Type B pancreatic cell (in vitro differentiated cells): ENCODE data around the gene ZNF33A. TPM values are rescaled to one million over a fixed set of nuclear protein-coding genes. Genes with fewer than 3 reads are reported as not detected.

Experiments used
- DNase-seq: peaks from one replicate; pipeline ENCODE4 v3.0.0; 2021; ENCODE audit warnings: mixed read lengths; ENCODE audit not compliant: unreplicated experiment; ENCODE audit errors: extremely low spot score
- H3K27ac Mint-ChIP-seq: 2 replicates; pipeline ENCODE4 v1.8.0; 2021; ENCODE audit warnings: mild to moderate bottlenecking, mixed read lengths
- H3K27me3 Mint-ChIP-seq: 2 replicates; pipeline ENCODE4 v1.8.0; 2021; ENCODE audit warnings: mixed read lengths
- H3K36me3 Mint-ChIP-seq: 2 replicates; pipeline ENCODE4 v1.8.0; 2021; ENCODE audit warnings: mixed read lengths
- H3K4me1 Mint-ChIP-seq: one replicate; pipeline ENCODE4 v1.8.0; 2021; ENCODE audit warnings: mixed read lengths; ENCODE audit not compliant: unreplicated experiment
- H3K4me3 Mint-ChIP-seq: 2 replicates; pipeline ENCODE4 v1.8.0; 2021; ENCODE audit warnings: mild to moderate bottlenecking, mixed read lengths
- H3K9me3 Mint-ChIP-seq: 2 replicates; pipeline ENCODE4 v1.8.0; 2021; ENCODE audit warnings: mixed read lengths
- CTCF ChIP-seq: fragments of 200-600 bp; sonication (generic); conservative IDR thresholded peaks from 2 replicates; pipeline ENCODE4 v1.5.0; 2021; ENCODE audit warnings: antibody characterized with exemption, mild to moderate bottlenecking
- total RNA-seq: library from RNA; stranded (reverse); gene quantifications from 2 replicates; pipeline ENCODE4 v1.2.1, GENCODE V29; 2021; ENCODE audit warnings: low replicate concordance

Gene ZNF33A
- total RNA-seq, 1 donor from 2014 or later = 32.2 TPM

- no peak overlapping the region for H3K4me3 Mint-ChIP-seq
These were observed 17.5 kb downstream of the ZNF33A start for GRCh38 chr10:38027986-38028385.

DNA sequence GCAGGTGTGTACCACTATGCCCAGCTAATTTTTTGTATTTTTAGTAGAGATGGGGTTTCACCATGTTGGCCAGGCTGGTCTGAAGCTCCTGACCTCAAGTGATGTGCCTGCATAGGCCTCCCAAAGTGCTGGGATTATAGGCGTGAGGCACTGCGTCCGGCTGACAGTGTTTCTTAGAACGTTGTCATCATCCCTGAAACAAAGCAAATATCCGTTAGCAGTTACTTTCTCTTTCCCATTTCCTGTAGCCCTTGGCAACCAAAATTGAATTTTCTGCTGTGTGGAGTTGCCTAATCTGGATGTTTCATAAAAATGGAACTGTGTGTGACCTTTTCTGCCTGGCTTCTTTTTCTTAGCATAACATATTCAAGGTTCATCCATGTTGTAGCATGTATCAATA lies 22.4 kb downstream of the ZNF33A start:
- Mint-ChIP-seq H3K4me3 (no peak overlapping the region), H3K27ac (no peak overlapping the region), H3K36me3 (peaks cover 63% of the 10 kb centered on the region), H3K9me3 (peaks cover 6% of the 10 kb centered on the region), H3K4me1 (no peaks in the 10 kb centered on the region), H3K27me3 (no peaks in the 10 kb centered on the region)
- TF ChIP-seq CTCF = no peak
- DNase-seq = no peak

More at GRCh38 chr10:38027986-38028385, 17.5 kb downstream of the ZNF33A start:
- no peak overlapping the region for H3K27ac Mint-ChIP-seq
- H3K36me3 Mint-ChIP-seq = peaks cover 59% of the 10 kb centered on the region
- no peak for TF ChIP-seq CTCF
- peaks cover 3% of the 10 kb centered on the region for H3K9me3 Mint-ChIP-seq
- no peak for DNase-seq
- H3K4me1 Mint-ChIP-seq = no peaks in the 10 kb centered on the region
- no peaks in the 10 kb centered on the region for H3K27me3 Mint-ChIP-seq

DNA sequence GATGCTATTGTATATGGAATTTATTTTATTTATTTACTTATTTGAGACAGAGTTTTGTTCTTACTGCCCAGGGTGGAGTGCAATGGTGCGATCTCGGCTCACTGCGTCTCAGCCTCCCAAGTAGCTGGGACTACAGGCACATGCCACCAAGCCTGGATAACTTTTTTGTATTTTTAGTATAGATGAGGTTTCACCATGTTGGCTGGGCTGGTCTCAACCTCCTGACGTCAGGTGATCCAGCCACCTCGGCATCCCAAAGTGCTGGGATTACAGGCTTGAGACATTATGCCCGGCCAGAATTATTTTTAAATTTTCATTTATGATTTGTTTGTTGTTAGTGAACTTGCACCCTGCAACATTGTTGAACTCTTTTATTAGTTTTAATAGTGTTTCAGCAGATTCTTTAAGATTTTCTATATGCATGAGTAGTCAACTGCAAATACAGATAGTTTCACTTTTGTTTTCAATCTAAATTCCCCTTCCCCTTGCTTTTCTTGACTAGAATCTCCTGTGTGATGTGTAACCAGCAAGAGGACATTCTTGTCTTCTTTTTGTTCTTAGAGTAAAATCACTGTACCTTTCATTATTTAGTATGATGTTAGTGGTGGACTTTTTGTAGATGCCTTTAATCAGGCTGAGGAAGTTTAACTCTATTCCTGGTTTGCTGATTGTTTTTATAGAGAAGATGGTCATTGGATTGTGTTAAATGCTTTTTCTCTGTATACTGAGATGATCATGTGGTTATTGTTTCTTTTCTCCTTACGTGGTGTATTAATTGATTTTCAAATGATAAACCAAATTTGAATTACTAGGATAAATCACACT lies 27.8 kb downstream of the ZNF33A start:
- H3K4me1 Mint-ChIP-seq = no peaks in the 10 kb centered on the region
- H3K27ac Mint-ChIP-seq = no peak overlapping the region

DNA sequence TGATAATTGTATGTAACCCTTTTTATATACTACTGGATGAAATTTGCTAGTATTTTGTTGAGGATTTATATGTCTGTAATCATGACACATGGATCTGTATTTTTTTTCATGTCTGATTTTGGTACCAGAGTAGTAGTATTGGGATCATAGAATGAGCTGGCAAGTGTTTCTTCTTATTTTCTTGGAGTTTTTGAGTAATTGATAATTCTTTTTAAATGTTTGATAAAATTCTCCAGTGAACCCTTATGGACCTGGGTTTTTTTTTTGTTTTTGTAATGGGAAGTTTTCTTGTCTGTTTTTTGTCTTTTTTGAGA lies 28.4 kb downstream of the ZNF33A start:
- H3K4me1 Mint-ChIP-seq = no peaks in the 10 kb centered on the region
- peaks cover 65% of the 10 kb centered on the region for H3K36me3 Mint-ChIP-seq

More for the DNA sequence above, 27.8 kb downstream of the ZNF33A start:
- Mint-ChIP-seq H3K27me3 (no peaks in the 10 kb centered on the region), H3K4me3 (no peak overlapping the region), H3K9me3 (peaks cover 8% of the 10 kb centered on the region), H3K36me3 (peaks cover 60% of the 10 kb centered on the region)
- no peak for DNase-seq
- TF ChIP-seq CTCF = no peak

GRCh38 chr10:38043516-38043915 lies 33.0 kb downstream of the ZNF33A start:
- Mint-ChIP-seq H3K27me3 (no peaks in the 10 kb centered on the region), H3K4me3 (no peak overlapping the region), H3K27ac (no peak overlapping the region), H3K36me3 (peaks cover 65% of the 10 kb centered on the region), H3K4me1 (no peaks in the 10 kb centered on the region), H3K9me3 (peaks cover 12% of the 10 kb centered on the region)
- no peak for TF ChIP-seq CTCF
- DNase-seq = no peak

More for the DNA sequence above, 28.4 kb downstream of the ZNF33A start:
- Mint-ChIP-seq H3K27me3 (no peaks in the 10 kb centered on the region), H3K9me3 (peaks cover 8% of the 10 kb centered on the region), H3K27ac (no peak overlapping the region), H3K4me3 (no peak overlapping the region)
- DNase-seq = no peak
- no peak for TF ChIP-seq CTCF
